Mesenteric fat pad (tissue), 1 donor: ENCODE results near the gene MYLK4. TPM values are rescaled to one million over a fixed set of nuclear protein-coding genes. Genes with fewer than 3 reads are reported as not detected.
"Not testable (repeated sequence)": the region's sequence is repeated elsewhere in the genome, so short reads cannot be mapped to it uniquely, and the experiment has no call there.

Source experiments
- DNase-seq: peaks from one replicate; pipeline ENCODE4 v3.0.0-alpha.2; 2020; ENCODE audit warnings: low spot score
- total RNA-seq: library from RNA; stranded (reverse); fragmentation: NEBNext Ultra II Directional; extraction: Animal tissue kit (Norgen Biotek cat#: 25700); gene quantifications from one replicate; pipeline ENCODE4 v1.2.1, GENCODE V29; 2021
- donor health status: DM: yes; HTN: yes; CAD: no.

The MYLK4 gene
- total RNA-seq, 1 donor from 2014 or later = 0.61 TPM

DNA sequence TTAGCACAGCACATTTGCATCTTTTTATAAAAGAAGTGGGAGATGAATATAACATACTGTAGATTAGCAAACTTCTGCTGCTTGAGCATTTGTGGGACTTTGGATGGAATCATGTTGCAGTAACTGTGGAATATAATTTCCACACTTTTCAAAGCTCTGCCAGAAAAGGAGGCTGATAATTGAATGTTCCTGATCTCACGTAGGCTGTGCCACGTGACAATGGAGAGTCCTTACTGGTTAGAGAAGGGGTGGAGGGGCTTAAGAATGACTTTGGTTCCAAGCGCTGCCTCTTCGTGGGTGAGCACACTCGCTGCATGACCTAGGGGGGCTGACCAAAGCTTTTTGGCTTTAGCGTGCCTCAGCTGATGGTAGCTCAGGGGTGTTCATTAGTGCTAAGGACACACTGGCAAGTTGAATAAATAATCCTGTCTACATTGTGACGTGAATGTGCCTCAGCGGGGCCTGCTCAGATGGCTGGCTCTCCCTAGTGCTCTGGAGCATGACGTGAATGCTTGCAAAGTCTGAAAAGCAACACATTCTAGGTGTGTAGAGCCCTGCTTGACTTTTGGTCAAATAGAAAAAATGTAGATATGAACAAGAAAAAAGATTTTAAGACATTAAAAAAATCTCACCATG, 29.5 kb upstream of the MYLK4 start:
- DNase-seq = no peak

DNA sequence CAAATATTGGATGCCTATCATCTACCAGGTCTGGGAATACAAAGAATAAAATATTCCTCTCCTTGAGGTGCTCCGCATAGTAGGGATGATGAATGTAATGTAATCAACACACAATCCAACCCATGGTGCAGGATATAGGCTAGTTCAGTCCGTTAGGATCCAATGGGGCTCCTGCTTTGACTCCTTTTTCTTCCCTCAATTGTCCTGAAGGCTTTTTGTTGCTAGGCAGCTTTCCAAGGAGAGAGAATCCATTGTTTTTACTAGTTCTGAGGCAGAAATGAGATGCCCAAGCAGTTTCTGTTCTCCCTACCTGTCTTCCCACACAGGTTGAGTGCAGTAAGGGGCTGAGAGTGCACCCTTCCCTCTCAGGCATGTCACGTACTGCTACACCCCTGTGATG, 26.5 kb upstream of the MYLK4 start:
- DNase-seq = no peak

DNA sequence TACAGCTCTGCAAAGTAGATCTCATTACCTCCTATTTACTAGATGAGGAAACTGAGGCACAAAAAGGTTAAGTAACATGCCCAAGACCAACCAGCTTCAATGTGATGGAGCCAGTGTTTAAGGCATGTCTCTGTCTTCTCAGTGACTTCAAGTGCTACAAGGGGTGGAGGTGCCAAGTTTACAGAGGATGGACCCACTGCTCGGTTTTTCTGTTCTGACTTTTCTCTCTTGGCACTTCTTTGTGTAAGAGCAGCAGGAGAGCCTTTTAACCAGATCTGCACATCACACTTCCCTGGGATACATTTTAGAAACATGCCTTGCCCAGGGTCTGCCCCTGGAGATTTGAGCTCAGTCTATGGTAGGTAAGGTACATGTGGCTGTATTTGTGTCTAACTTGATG, 24.3 kb upstream of the MYLK4 start:
- no peak for DNase-seq

GRCh38 chr6:2773449-2773848, 22.7 kb upstream of the MYLK4 start:
- no peak for DNase-seq

DNA sequence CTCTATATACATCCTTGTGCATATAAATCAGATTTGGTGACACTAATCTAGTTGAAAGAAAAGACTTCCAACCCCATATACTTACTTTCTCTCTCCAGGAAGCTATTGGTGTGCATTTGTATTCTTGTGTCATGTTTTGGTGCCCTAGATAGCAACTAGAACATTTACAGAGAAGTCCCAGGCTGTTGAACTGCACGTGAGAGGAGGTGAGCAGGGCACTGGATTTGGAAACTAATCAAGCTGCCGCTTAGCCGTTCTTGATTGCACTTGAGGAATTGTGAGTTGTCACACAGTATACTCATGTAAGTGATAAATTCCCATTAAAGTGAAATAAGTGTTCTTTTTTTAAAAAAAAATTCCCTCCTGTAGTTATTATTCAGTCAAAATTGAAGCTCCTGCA, 22.1 kb upstream of the MYLK4 start:
- no peak for DNase-seq

- DNase-seq = no peak
These were observed 20.4 kb upstream of the MYLK4 start for GRCh38 chr6:2771079-2771478.

GRCh38 chr6:2770171-2770570, 19.4 kb upstream of the MYLK4 start:
- DNase-seq = no peak

- DNase-seq = no peak
These were observed 18.0 kb upstream of the MYLK4 start for GRCh38 chr6:2768696-2769095.

- no peak for DNase-seq
These were observed 17.2 kb upstream of the MYLK4 start for GRCh38 chr6:2767657-2768524.

GRCh38 chr6:2766767-2767656, 16.3 kb upstream of the MYLK4 start:
- no peak for DNase-seq

GRCh38 chr6:2765896-2766766, 15.4 kb upstream of the MYLK4 start:
- DNase-seq = no peak

DNA sequence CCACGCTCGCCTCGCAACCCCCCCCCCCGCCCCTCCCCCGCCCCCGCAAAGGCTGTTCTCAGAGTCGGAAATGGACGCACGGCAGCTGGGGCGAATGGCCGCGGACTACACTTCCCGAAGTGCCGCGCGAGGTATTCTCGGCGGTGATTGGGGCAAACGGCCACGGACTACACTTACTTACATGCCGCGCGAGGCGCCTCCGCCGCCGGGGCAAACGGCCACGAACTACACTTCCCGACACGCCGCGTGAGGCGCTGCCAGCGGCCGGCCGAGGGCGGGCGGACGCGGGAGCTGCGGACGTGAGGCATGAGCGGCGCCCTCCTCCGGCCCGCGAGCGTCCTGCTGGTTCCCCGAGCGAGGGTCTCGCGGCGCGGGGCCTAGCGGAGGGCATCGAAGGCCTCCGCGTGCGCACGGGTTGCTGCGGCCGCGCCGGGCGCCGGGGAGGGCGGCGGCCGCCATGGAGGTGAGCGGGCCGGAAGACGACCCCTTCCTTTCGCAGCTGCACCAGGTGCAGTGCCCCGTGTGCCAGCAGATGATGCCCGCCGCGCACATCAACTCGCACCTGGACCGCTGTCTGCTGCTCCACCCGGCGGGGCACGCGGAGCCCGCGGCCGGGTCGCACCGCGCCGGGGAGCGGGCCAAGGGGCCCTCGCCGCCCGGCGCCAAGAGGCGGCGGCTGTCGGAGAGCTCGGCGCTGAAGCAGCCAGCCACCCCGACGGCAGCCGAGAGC, 14.6 kb upstream of the MYLK4 start, which contains the start of gene WRNIP1:
TSS of gene WRNIP1 (plus strand) at position 228 of the 730 bp plus-strand sequence. CDS start at position 458, 230 bp downstream.
- peak; percentile 100 for DNase-seq

- DNase-seq = no peak
These were observed 14.0 kb upstream of the MYLK4 start for GRCh38 chr6:2764610-2765165.

GRCh38 chr6:2763876-2764540, 13.3 kb upstream of the MYLK4 start:
- no peak for DNase-seq

- DNase-seq = no peak
These were observed 12.7 kb upstream of the MYLK4 start for GRCh38 chr6:2763345-2763841.

DNA sequence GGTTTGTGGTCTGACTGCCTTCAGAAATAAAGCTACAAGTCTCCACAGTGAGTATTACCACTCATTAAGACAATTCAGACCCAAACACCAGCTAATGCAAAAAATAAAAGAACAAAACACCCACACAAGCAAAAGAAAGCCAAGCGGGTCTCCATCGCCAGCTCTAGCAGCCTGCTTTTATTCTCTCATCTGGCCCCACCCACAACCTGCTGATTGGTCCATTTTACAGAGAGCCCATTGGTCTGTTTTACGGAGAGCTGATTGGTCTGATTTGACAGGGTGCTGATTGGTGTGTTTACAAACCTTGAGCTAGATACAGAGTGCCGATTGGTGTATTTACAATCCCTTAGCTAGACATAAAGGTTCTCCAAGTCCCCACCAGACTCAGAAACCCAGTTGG, 12.1 kb upstream of the MYLK4 start:
- DNase-seq = not testable (repeated sequence)

DNA sequence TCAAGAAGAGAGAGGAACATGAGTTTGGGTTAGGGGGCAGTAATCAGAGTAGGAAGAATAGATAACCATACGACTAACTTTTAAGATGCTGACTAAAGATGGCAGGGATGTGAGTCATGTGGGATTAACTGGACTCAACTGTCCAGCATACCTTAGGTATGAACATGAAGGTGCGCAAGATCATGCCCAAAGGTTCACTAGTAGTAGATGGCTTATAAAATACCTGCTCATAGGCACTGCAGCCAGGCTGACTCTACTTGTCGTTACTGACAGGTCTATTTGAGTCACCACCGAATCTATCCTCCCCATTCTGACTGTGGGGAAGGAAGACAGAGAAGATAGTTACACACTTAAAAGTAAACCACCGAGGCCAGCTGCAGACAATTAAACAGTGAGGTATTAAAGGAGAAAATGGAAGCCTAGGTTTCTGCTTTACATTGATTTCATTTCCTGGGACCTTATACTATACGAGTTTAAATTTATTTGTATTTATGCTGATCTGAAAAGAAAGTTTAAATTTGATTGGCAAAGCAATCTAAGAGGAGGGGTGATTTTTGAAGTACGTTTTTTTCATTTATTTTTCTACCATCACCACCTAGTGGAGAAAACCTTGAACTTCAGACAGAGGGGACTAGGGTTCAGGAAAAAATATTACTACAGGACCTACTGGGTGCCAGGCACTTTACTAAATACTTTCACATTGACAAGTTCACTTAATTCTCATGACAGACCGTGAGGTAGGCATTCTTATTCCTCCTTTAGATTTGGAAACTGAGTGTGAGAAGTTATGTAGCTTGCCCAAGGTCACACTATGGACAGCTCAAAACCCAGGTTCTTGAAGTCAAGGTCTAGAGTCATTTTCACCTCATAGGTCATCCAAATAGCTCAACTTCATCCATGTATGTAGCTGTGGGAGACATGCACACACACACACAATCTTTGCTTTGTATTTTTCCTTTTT, 10.4 kb upstream of the MYLK4 start:
- DNase-seq = no peak

- DNase-seq = no peak
These were observed 8.3 kb upstream of the MYLK4 start for GRCh38 chr6:2758980-2759379.
